H9 (cell line): Measurements from ENCODE around the gene MESD. TPM values are rescaled to one million over a fixed set of nuclear protein-coding genes. Genes with fewer than 3 reads are reported as not detected.

ENCODE experiments used
- DNase-seq: peaks from one replicate; pipeline ENCODE4 v3.0.0-alpha.2; 2017
- H2AFZ ChIP-seq: one replicate; pipeline ENCODE4 v1.6.1; 2013; ENCODE audit warnings: mild to moderate bottlenecking, low read length, control low read depth, moderate library complexity
- H2AK5ac ChIP-seq: 2 replicates; pipeline ENCODE4 v1.6.1; 2013; ENCODE audit warnings: low read length, control low read depth, mixed read lengths; ENCODE audit not compliant: insufficient read length
- H2BK120ac ChIP-seq: one replicate; pipeline ENCODE4 v1.6.1; 2013; ENCODE audit warnings: low read depth, mild to moderate bottlenecking, low read length, control low read depth, inconsistent platforms; ENCODE audit not compliant: poor library complexity, severe bottlenecking
- H2BK12ac ChIP-seq: 2 replicates; pipeline ENCODE4 v1.6.1; 2013; ENCODE audit warnings: low read length, control low read depth, mixed read lengths, low read depth; ENCODE audit not compliant: insufficient read length
- H2BK15ac ChIP-seq: 2 replicates; pipeline ENCODE4 v1.6.1; 2013; ENCODE audit warnings: low read depth, low read length, control low read depth
- H2BK20ac ChIP-seq: one replicate; pipeline ENCODE4 v1.6.1; 2013; ENCODE audit warnings: low read depth, mild to moderate bottlenecking, low read length, control low read depth, inconsistent platforms; ENCODE audit not compliant: poor library complexity, severe bottlenecking
- H2BK5ac ChIP-seq: 2 replicates; pipeline ENCODE4 v1.6.1; 2013; ENCODE audit warnings: low read length, control low read depth, mixed read lengths; ENCODE audit not compliant: insufficient read length
- H3K14ac ChIP-seq: 2 replicates; pipeline ENCODE4 v1.6.1; 2013; ENCODE audit warnings: low read length, control low read depth; ENCODE audit not compliant: insufficient read depth
- H3K18ac ChIP-seq: 2 replicates; pipeline ENCODE4 v1.6.1; 2013; ENCODE audit warnings: low read depth, mild to moderate bottlenecking, mixed read lengths, low read length, control low read depth; ENCODE audit not compliant: insufficient read length
- H3K23ac ChIP-seq: 2 replicates; pipeline ENCODE4 v1.6.1; 2013; ENCODE audit warnings: low read length, control low read depth, mixed read lengths, low read depth; ENCODE audit not compliant: insufficient read length
- H3K23me2 ChIP-seq: 2 replicates; pipeline ENCODE4 v1.6.1; 2013; ENCODE audit warnings: low read depth, mild to moderate bottlenecking, mixed read lengths, low read length, control low read depth; ENCODE audit not compliant: insufficient read length, poor library complexity, severe bottlenecking
- H3K27ac ChIP-seq: 2 replicates; pipeline ENCODE4 v1.5.1; 2013; ENCODE audit warnings: low read length, control low read depth, mixed read lengths, low read depth; ENCODE audit not compliant: insufficient read length
- H3K27me3 ChIP-seq: 2 replicates; pipeline ENCODE4 v1.6.1; 2013; ENCODE audit warnings: low read length, control low read depth, inconsistent platforms; ENCODE audit not compliant: insufficient read depth
- H3K4ac ChIP-seq: 2 replicates; pipeline ENCODE4 v1.6.1; 2013; ENCODE audit warnings: low read depth, mild to moderate bottlenecking, control low read depth, inconsistent platforms, low read length, moderate library complexity
- H3K4me1 ChIP-seq: 2 replicates; pipeline ENCODE4 v1.6.1; 2013; ENCODE audit warnings: low read length, control low read depth, inconsistent platforms; ENCODE audit not compliant: insufficient read depth
- H3K4me2 ChIP-seq: 2 replicates; pipeline ENCODE4 v1.6.1; 2013; ENCODE audit warnings: low read length, control low read depth, mixed read lengths; ENCODE audit not compliant: insufficient read length, insufficient read depth
- H3K56ac ChIP-seq: 2 replicates; pipeline ENCODE4 v1.6.1; 2013; ENCODE audit warnings: low read depth, mild to moderate bottlenecking, mixed read lengths, low read length, control low read depth; ENCODE audit not compliant: insufficient read length
- H3K79me1 ChIP-seq: 2 replicates; pipeline ENCODE4 v1.6.1; 2013; ENCODE audit warnings: low read depth, mild to moderate bottlenecking, moderate library complexity, low read length, control low read depth, inconsistent platforms; ENCODE audit not compliant: insufficient read depth, poor library complexity, severe bottlenecking
- H3K79me2 ChIP-seq: 2 replicates; pipeline ENCODE4 v1.6.1; 2013; ENCODE audit warnings: low read length, control low read depth, inconsistent platforms; ENCODE audit not compliant: insufficient read depth
- H3K9ac ChIP-seq: 2 replicates; pipeline ENCODE4 v1.6.1; 2013; ENCODE audit warnings: low read length, control low read depth, mixed read lengths; ENCODE audit not compliant: insufficient read length; ENCODE audit errors: extremely low read depth
- H3K9me3 ChIP-seq: one replicate; pipeline ENCODE4 v1.6.1; 2013; ENCODE audit warnings: low read depth, low read length, inconsistent platforms; ENCODE audit not compliant: control insufficient read depth
- H3T11ph ChIP-seq: one replicate; pipeline ENCODE4 v1.6.1; 2013; ENCODE audit warnings: mild to moderate bottlenecking, low read length, control low read depth, inconsistent platforms
- H4K20me1 ChIP-seq: one replicate; pipeline ENCODE4 v1.6.1; 2013; ENCODE audit not compliant: control insufficient read depth, insufficient read length, insufficient read depth
- H4K5ac ChIP-seq: 2 replicates; pipeline ENCODE4 v1.6.1; 2013; ENCODE audit warnings: low read depth, mild to moderate bottlenecking, mixed read lengths, low read length, control low read depth; ENCODE audit not compliant: insufficient read length
- H4K8ac ChIP-seq: replicated peaks from 2 replicates; pipeline ENCODE4 v1.6.1; 2013; ENCODE audit warnings: low read length, control low read depth, mixed read lengths, low read depth; ENCODE audit not compliant: insufficient read length
- H4K91ac ChIP-seq: 2 replicates; pipeline ENCODE4 v1.6.1; 2013; ENCODE audit warnings: low read depth, mild to moderate bottlenecking, moderate library complexity, mixed read lengths, low read length, control low read depth; ENCODE audit not compliant: insufficient read length
- H3K27ac Mint-ChIP-seq, 3 experiments: 2 replicates in 2 of 3; 3 replicates in 1 of 3; pipeline ENCODE4 v1.8.0; 2020 to 2021; ENCODE audit warnings: mixed read lengths in 3 of 3, mild to moderate bottlenecking in 1 of 3, moderate library complexity in 1 of 3
- H3K27me3 Mint-ChIP-seq: 2 replicates; pipeline ENCODE4 v1.8.0; 2021; ENCODE audit warnings: low read depth, mild to moderate bottlenecking, moderate library complexity, mixed read lengths
- H3K36me3 Mint-ChIP-seq, 3 experiments: 2 replicates in 2 of 3; 3 replicates in 1 of 3; pipeline ENCODE4 v1.8.0; 2020 to 2021; ENCODE audit warnings: low read depth in 3 of 3, mixed read lengths in 3 of 3; ENCODE audit not compliant: insufficient read depth in 1 of 3
- H3K4me1 Mint-ChIP-seq, 2 experiments: 2 replicates each; pipeline ENCODE4 v1.8.0; 2020; ENCODE audit warnings: mixed read lengths in 2 of 2
- H3K4me3 Mint-ChIP-seq, 2 experiments: 2 replicates in 1 of 2; 3 replicates in 1 of 2; pipeline ENCODE4 v1.8.0; 2020 to 2021; ENCODE audit warnings: mild to moderate bottlenecking in 2 of 2, mixed read lengths in 2 of 2, moderate library complexity in 1 of 2
- H3K9me3 Mint-ChIP-seq, 2 experiments: 2 replicates in 1 of 2; 3 replicates in 1 of 2; pipeline ENCODE4 v1.8.0; 2020; ENCODE audit warnings: mild to moderate bottlenecking in 2 of 2, mixed read lengths in 2 of 2, moderate library complexity in 1 of 2
- CTCF ChIP-seq: fragments of 200-600 bp; sonication (generic); conservative IDR thresholded peaks from 3 replicates; pipeline ENCODE4 v1.8.0; 2021; ENCODE audit warnings: antibody characterized with exemption, mild to moderate bottlenecking
- WGBS: extraction: QIAGEN DNeasy Blood & Tissue Kit; methylation state at CpG from one replicate; pipeline ENCODE4 v1.1.7; 2013; ENCODE audit warnings: missing lambda C conversion rate, low lambda C conversion rate, mixed read lengths; ENCODE audit not compliant: insufficient read length; ENCODE audit errors: extremely low coverage; 5-methylcytosine and 5-hydroxymethylcytosine counted together
- total RNA-seq: library from RNA; stranded (reverse); gene quantifications from 2 replicates; pipeline ENCODE4 v1.2.1, GENCODE V29; 2021

MESD gene
- total RNA-seq, 1 experiment from 2014 or later = 29.1 TPM

DNA sequence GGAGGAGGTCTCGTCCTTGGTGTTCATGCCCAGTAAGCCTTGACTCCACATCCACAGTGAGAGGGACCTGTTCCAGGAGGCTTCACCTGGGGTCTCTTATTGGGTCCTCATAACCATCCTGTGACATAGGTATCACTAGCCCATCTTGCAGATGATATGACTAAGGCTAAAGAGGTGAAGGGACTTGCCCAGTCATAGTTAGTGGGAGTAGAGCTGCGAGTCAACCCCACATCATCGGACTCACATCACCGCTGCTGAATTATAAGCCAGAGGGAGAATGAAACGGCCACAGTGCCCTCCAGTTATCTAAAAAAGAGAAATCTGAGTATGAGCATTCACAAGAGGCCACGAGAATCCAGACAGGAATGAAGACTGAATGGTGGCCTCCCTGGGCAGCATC is 66.0 kb downstream of the MESD start:
- H3K79me2 ChIP-seq = no peaks in the 10 kb centered on the region
- H4K8ac ChIP-seq = no peak overlapping the region
- H3K9me3 Mint-ChIP-seq = no peaks in the 10 kb centered on the region
- H3K79me1 ChIP-seq = no peaks in the 10 kb centered on the region
- H3K4me2 ChIP-seq = no peak overlapping the region
- H3K4me1 ChIP-seq = no peaks in the 10 kb centered on the region
- DNase-seq = no peak
- H3K9ac ChIP-seq = no peak overlapping the region
- TF ChIP-seq CTCF = no peak
- H3K14ac ChIP-seq = no peak overlapping the region
- H3K4me3 Mint-ChIP-seq = no peak overlapping the region
- no peak overlapping the region for H4K5ac ChIP-seq
- no peaks in the 10 kb centered on the region for H3K4me1 Mint-ChIP-seq
- no peak overlapping the region for H3K23ac ChIP-seq
- no peak overlapping the region for H3K18ac ChIP-seq
- H2BK120ac ChIP-seq = no peak overlapping the region
- no peak overlapping the region for H3K56ac ChIP-seq
- no peak overlapping the region for H2AFZ ChIP-seq
- H2BK15ac ChIP-seq = no peak overlapping the region
- H3K9me3 ChIP-seq = no peaks in the 10 kb centered on the region
- H3K27ac ChIP-seq = no peak overlapping the region
- no peaks in the 10 kb centered on the region for H3K23me2 ChIP-seq
- no peak overlapping the region for H3K4ac ChIP-seq
- no CpG with 5 or more reads among the region's 6 CpGs for WGBS
- H4K91ac ChIP-seq = no peak overlapping the region
- no peaks in the 10 kb centered on the region for H3K27me3 ChIP-seq
- no peaks in the 10 kb centered on the region for H3K36me3 Mint-ChIP-seq
- H3K27me3 Mint-ChIP-seq = peaks cover 3% of the 10 kb centered on the region
- H2BK20ac ChIP-seq = no peak overlapping the region
- no peak overlapping the region for H2BK12ac ChIP-seq
- H3K27ac Mint-ChIP-seq = no peak overlapping the region; a peak in 1 of 7 replicates
- no peak overlapping the region for H3T11ph ChIP-seq
- no peak overlapping the region for H2AK5ac ChIP-seq
- H4K20me1 ChIP-seq = no peaks in the 10 kb centered on the region
- no peak overlapping the region for H2BK5ac ChIP-seq
